Measurements from ENCODE around the gene TMEM234. TPM values are rescaled to one million over a fixed set of nuclear protein-coding genes. Genes with fewer than 3 reads are reported as not detected.

TMEM234 gene
- total RNA-seq, 4 donors from 2014 or later, result 3.5 to 17.9 (median 9.9) TPM

- Histone ChIP-seq H3K27me3 (no peaks in the 10 kb centered on the region), H3K4me1 (peaks cover 1 to 10% (median 1%) of the 10 kb centered on the region in 3 donors), H3K4me3 (no peak overlapping the region), H3K9me3 (no peaks in the 10 kb centered on the region), H3K36me3 (peaks cover 0 to 97% of the 10 kb centered on the region in 2 donors), H3K27ac (no peak overlapping the region)
- TF ChIP-seq POLR2A (IDR thresholded peaks at IDR 0.05), result no peak
- TF ChIP-seq POLR2AphosphoS5 (IDR thresholded peaks at IDR 0.05), result no peak
- TF ChIP-seq CTCF (IDR thresholded peaks at IDR 0.05), result no peak
- no peak for TF ChIP-seq EP300 (IDR thresholded peaks at IDR 0.05)
- WGBS, 2 donors (ENCODE audit: low coverage in 1 of 2), result 55 to 83% methylated on average over 2 to 3 of the region's 3 CpGs
- ATAC-seq, result no peak
Observed at GRCh38 chr1:32228771-32229170, 6.6 kb upstream of the TMEM234 start.

- no peaks in the 10 kb centered on the region for H3K27me3 ChIP-seq
- H3K4me1 ChIP-seq, result peaks cover 6 to 41% (median 20%) of the 10 kb centered on the region in 3 donors
- WGBS, 2 donors (ENCODE audit: low coverage in 1 of 2), result 89 to 90% methylated on average over 2 to 4 of the region's 4 CpGs
- peaks cover 0 to 69% of the 10 kb centered on the region in 2 donors for H3K36me3 ChIP-seq
- TF ChIP-seq POLR2A (IDR thresholded peaks at IDR 0.05) (no peak), EP300 (IDR thresholded peaks at IDR 0.05) (no peak), CTCF (IDR thresholded peaks at IDR 0.05) (no peak), POLR2AphosphoS5 (IDR thresholded peaks at IDR 0.05) (no peak)
- ATAC-seq, result no peak
- no peaks in the 10 kb centered on the region for H3K9me3 ChIP-seq
- no peak overlapping the region for H3K4me3 ChIP-seq
- peak overlapping the region in 2 of 4 donors; percentile 92 for H3K27ac ChIP-seq
Observed at GRCh38 chr1:32224285-32224684, 2.1 kb upstream of the TMEM234 start.

- Histone ChIP-seq H3K36me3 (peaks cover 0 to 69% of the 10 kb centered on the region in 2 donors), H3K27me3 (no peaks in the 10 kb centered on the region), H3K4me3 (peak overlapping the region in 1 of 2 donors; percentile 96), H3K9me3 (no peaks in the 10 kb centered on the region), H3K4me1 (peaks cover 6 to 41% (median 20%) of the 10 kb centered on the region in 3 donors), H3K27ac (peak overlapping the region in 3 of 4 donors; percentile 90 to 92 (median 92))
- no peak for ATAC-seq
- WGBS, 2 donors (ENCODE audit: low coverage in 1 of 2), result 57% methylated on average over 3 of the region's 3 CpGs; no CpG with 5 or more reads in 1 of the 2 donors
- TF ChIP-seq POLR2AphosphoS5 (IDR thresholded peaks at IDR 0.05), result no peak
- no peak for TF ChIP-seq CTCF (IDR thresholded peaks at IDR 0.05)
- TF ChIP-seq EP300 (IDR thresholded peaks at IDR 0.05), result no peak
- no peak for TF ChIP-seq POLR2A (IDR thresholded peaks at IDR 0.05)
Observed at GRCh38 chr1:32223683-32224082, 1.5 kb upstream of the TMEM234 start.

GRCh38 chr1:32221581-32221979 lies 573 bp downstream of the TMEM234 start:
- peak; percentile 37 for ATAC-seq
- 5 to 18% methylated on average over 3 to 9 of the region's 13 CpGs for WGBS, 2 donors (ENCODE audit: low coverage in 1 of 2)
- H3K4me3 ChIP-seq, result peak overlapping the region; percentile 65 to 96
- H3K4me1 ChIP-seq, result peaks cover 6 to 41% (median 20%) of the 10 kb centered on the region in 3 donors
- H3K27me3 ChIP-seq, result no peaks in the 10 kb centered on the region
- peaks cover 0 to 67% of the 10 kb centered on the region in 2 donors for H3K36me3 ChIP-seq
- no peaks in the 10 kb centered on the region for H3K9me3 ChIP-seq
- H3K27ac ChIP-seq, result peak overlapping the region; percentile 85 to 92 (median 91)
- TF ChIP-seq EP300 (IDR thresholded peaks at IDR 0.05) (no peak), POLR2A (IDR thresholded peaks at IDR 0.05) (no peak), POLR2AphosphoS5 (IDR thresholded peaks at IDR 0.05) (no peak), CTCF (IDR thresholded peaks at IDR 0.05) (no peak)
